Stimulated activated CD8-positive, alpha-beta memory T cell treated with anti-CD3 and anti-CD28 coated beads, Interleukin-15, amount 100 ng/mL, for 48 hours (primary cell): Measurements from ENCODE around the gene MUC4.
A peak's percentile ranks its signal among the peaks of the same experiment; 100 is the strongest.
"Not testable (repeated sequence)": the region's sequence is repeated elsewhere in the genome, so short reads cannot be mapped to it uniquely, and the experiment has no call there.

ENCODE experiments used
- DNase-seq, 2 donors: peaks; one replicate each; pipeline ENCODE4 v3.0.0-alpha.2; 2020; ENCODE audit warnings: low read depth in 2 of 2

MUC4 gene

DNA sequence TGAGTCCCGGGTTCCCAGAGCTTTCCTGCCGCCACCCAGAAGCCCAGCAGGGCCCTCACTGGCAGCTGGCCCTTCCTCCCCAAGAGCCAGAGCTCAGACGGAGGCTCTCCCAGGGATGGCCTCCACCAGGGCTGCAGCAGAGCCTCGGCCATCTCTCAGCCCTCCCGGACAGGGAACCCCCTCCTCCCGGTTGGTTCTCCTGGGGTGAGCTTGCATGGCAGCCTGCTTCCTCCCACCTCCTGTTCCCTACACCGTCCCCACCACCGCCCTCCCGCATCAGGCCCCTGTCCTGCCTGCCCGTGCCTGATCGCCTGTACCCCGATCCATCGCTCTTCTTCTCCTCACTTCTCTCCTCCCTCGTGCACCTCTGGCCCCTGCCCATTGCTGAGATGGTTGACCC is 24.1 kb upstream of the MUC4 start:
- no peak for DNase-seq

DNA sequence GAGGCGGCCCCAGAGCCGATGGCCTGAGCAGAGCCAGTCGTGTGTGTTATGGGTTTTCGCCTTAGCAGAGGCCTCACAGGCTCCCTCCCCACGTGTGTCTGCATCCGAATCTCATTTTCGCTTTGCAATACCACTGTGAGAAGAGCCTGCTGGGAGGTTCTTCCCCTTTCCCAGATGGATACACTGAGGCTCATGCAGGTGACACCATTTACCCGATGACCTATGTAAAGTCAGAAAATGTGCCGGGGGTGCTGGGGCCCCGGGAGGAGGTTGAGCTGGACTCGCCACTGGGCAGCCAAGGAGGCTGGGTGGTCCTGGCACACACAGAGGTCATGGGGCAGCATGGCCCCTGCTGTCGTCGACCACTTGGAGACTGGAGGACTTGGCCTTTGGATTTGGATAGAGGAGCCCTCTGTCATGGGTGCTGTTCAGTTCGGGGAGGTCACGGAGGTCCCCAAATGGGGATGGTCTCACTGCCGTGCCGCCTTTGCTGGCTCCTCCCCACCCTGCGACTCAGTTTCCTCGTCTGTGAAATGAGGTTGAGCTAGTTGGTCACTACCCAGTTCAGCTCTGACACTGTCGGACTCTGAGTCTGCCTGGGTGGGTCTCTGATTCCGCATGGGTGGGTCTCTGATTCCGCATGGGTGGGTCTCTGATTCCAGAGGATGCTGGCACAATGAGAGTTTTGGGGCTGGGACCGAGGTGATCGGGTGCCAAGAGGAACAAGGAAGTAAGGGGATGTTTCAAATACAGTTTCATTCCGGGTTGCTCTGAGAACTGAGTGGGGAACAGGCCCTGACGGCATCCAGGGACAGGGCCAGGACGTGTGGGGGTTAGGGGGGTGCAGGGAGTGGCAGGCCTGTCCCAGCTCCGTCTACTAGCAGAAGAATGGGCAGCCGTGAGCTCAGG is 23.2 kb upstream of the MUC4 start:
- no peak for DNase-seq

DNA sequence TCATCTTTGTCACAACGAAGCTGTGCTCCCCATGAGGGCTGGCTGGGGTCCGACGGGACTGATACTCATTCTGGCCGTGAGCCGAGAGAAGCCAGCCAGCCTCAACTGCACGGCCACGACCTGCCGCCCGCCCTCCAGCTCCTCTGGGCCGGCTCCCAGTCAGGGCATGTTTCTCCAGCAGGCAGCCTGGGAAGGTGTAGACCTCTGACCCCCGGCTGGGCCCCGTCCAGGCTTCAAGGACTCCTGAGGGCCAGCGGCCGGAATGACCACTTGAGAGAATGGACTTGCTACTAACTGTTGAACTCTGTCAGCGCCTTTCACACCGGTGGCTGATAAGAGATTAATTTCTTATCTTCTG is 18.1 kb upstream of the MUC4 start:
- no peak for DNase-seq

DNA sequence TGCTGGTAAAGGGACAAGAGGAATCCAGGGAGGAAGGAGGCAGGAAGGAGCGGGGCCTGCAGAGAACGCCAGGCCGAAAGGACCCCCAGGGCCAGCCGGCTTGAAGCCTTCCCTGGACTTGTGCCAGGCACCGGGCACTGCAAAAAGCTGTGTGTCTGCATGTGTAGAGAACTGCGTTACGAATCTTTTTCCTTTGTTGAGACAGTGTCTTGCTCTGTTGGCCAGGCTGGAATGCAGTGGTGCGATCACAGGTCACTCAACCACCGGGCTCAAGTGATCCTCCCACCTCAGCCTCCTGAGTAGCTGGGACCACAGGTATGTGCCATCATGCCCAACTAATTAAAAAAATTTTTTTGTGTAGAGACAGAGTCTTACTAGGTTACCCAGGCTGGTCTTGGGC is 17.0 kb upstream of the MUC4 start:
- no peak for DNase-seq

DNA sequence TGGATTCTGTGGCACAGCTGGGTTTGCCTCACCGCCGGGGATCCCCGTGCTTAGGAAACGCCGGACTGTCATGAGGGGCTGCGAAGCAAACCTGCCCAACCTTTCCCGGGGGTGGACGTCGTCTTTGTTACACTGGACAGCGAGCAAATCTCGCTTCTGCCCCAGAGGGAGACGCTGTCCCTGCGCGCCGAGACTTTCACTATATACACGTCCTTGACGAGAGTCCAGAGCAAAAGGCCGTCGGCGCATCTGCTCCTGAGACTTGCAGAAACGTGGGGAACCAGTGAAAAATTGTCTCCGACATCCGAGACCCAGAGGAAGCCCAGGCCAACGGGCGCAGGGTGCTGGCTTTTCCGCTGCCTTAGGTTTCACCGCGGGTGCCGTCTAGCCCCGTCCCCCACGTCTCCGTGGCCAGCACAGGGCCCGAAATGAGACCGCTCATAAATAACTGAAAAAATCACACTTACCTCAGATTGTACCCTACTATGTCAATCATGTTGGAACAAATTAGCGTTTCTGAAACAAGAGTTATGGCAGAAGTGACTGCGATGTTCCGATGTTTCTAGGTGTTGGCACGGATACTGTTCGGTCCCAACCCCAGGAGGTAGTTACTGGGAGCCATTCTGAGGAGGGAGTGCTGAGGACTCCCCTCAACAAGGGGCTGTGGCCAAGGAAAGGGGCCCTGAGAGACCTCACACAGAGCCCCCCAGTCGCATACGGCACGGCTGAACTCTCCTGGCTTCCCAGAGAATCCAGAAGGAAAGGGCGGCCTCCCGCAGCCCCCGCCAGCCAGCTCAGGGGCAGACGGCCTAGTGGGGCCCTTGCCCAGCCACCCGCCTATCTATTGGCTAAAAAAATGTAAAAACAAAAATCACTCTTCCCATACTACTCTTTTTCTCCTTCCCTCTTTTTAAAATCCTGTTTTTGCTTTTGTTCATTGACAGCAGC is 14.4 kb upstream of the MUC4 start:
- DNase-seq, result no peak

DNA sequence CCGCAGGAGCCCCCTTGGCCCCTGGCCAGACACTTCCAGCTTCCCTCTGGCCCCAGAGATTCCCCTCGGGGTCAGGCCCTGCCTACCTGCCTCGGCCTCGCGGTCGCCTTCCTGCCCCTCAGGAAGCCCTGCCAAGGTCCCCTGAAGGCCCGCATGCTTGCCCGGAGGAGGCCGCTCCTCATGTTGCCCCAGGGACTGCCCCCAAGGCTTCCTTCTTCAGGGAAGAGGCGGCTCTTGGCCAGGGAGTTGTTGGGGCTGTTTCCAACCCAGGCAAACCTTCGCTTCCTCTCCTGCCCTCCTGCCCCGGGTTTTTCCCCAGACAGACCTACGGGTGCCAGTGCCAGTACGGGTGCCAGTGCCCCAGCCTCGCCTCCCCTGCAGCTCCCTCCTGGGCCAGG is 13.5 kb upstream of the MUC4 start:
- DNase-seq, result no peak

DNA sequence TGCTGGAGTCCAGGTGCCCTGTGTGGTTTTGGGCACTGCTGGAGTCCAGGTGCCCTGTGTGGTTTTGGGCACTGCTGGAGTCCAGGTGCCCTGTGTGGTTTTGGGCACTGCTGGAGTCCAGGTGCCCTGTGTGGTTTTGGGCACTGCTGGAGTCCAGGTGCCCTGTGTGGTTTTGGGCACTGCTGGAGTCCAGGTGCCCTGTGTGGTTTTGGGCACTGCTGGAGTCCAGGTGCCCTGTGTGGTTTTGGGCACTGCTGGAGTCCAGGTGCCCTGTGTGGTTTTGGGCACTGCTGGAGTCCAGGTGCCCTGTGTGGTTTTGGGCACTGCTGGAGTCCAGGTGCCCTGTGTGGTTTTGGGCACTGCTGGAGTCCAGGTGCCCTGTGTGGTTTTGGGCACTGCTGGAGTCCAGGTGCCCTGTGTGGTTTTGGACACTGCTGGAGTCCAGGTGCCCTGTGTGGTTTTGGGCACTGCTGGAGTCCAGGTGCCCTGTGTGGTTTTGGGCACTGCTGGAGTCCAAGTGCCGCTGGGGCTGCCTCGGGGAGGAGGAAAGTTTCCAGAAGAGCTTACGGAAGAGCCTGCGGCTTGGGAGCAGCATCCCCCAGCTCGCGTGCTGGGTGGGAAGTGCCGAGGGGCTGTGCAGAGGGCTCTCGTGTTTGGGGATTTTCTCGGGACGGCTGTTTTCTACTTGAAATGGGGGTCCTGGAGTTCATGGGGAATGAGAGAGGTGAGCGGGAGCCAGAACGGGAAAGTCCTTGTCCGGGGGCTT is 12.9 kb upstream of the MUC4 start:
- not testable (repeated sequence) for DNase-seq

DNA sequence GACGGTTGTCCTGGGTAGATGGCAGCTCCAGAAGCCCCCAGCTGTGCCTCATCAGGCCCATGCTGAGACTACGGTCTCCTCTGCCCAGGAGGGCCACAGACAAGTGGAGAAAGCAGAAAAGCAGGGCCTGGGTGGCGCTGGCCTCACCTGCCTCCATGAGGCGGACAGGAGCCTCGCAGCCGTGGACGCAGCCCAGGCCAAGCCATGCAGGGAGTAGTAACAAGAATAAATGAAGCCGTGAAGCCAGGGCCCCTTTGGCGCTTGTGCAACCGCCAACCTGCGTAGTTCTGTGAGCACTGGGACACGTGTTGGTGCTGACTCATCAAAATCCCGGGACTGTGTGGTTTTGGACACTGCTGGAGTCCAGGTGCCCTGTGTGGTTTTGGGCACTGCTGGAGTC is 12.3 kb upstream of the MUC4 start:
- DNase-seq, result no peak

DNA sequence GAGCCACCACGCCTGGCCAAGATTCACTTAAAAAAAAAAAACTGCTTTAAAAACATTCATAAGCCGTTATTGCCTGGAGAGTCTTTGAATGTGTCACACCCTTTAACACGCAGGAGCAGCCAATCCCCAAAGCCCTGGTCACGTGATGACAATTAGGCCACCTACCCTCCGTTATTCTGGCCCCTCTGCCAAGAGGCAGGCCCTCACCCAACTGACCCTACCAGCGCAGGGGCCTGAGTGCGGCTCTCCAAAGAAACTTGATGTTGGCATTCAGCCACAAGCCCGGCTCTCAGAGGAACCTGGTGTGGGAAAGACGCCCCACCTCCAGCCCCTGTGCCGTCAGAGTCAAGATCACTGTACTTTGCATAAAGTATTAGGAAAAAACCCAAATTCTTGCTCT is 11.6 kb upstream of the MUC4 start:
- DNase-seq, result no peak

DNA sequence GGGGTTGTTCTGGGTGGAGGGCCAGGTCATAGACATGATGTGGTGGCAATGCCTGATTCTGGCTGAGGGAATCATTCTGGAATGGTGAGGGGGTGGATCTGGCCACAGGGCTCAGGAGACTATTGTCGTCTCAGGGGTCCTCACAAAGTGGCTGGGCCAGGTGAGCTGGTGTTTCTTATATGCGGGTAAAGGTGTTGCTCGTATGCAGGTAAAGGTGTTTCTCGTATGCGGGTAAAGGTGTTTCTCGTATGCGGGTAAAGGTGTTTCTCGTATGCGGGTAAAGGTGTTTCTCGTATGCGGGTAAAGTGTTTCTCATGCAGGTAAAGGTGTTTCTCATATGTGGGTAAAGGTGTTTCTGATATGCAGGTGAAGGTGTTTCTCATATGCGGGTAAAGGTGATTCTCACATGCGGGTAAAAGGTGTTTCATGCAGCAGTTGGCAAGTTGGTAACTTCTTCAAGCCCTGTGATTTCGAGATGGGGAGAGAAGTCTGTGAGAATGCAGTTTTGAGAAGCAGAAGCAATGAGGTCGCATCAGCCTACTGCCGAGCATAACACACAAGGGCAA is 10.5 kb upstream of the MUC4 start:
- DNase-seq, result no peak

DNA sequence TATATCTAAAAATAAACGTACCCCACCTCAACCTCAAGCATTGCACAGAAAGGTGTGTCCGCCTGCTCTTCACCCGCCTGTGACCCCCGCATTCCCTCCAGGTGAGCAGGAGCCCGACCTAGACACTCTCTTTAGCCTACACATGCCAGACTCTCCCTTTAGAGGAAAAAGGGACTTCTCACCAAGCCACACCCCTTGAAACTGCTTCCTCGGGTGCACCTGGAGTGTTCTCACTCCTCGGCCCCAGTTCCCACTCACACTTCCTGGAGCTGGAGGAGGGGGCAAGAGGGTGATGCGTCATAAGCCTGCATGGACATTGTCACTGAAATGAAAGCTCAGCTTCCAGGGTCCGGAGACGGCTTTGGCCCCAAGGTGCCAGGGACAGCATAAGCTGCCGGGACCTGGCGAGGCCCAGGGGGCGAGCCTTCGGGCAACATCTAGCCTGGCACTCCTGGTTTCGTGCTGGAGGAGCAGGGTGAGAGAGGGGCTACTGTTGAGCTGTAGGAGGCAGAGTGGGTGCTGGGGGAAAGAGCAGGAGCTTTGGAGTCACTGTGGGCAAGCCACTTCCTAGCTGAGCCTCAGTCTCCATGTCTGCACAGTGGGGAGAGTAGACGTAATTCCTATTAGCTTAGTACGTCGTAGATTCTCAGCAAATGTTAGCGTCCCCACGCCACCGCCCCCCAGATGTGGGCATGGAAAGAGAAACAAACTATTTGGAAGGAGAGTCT is 9.8 kb upstream of the MUC4 start:
- no peak for DNase-seq

DNA sequence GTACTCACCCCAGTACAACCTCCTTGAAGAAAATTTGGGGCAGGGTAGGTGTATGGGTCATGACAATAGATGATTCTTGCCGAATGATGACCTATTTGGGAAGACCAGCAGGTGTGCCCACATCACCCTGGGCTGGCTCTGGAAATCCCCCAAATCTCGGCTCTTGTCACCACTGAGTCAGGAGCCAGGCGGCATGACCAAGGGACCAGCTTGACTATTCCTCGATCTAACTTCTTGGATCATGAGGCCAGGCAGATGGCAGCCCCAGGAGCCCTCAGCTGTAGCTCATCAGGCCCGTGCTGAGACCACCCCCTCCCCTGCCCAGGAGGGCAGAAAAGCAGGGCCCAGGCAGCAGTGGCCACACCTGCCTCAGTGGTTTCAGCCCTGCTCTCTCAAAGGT is 9.2 kb upstream of the MUC4 start:
- DNase-seq, result no peak

DNA sequence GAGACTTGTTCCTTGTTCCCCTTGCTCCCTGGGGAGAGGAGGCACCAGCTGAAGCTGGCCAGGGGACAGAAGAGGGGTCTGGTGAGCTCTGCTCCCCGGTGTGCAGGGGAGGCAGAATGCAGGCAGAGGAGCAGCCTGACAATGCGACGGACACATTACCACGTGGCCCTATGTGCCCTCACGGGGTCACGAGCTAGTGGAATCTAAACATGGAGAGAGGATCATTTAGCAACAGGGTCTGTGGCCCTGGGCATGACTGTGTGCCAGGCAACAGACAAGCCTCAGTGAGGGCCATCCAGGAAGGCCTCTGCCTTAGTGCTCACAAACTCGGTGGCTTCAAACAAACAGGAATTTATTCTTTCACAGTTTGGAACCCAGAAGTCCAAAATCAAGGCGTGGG is 8.5 kb upstream of the MUC4 start:
- no peak for DNase-seq

DNA sequence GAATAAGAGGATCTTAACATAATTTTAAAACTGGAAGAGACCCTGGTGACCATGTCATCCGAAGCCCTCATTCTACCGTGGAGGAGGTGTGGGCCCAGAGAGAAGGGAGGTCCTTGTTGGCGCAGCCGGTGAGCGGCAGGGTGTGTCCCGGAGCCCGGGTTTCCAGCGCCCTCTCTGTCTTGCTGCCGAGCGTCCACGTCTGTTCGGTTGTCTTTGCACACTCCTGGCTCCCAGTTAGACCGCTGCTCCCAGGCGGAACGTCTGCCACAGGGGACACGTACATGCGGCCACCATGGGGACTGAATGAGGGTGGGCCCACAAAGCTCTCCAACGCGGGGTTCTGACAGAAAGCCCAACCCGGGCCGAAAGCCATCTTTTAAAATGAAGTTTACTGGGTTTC is 6.6 kb upstream of the MUC4 start:
- no peak for DNase-seq

DNA sequence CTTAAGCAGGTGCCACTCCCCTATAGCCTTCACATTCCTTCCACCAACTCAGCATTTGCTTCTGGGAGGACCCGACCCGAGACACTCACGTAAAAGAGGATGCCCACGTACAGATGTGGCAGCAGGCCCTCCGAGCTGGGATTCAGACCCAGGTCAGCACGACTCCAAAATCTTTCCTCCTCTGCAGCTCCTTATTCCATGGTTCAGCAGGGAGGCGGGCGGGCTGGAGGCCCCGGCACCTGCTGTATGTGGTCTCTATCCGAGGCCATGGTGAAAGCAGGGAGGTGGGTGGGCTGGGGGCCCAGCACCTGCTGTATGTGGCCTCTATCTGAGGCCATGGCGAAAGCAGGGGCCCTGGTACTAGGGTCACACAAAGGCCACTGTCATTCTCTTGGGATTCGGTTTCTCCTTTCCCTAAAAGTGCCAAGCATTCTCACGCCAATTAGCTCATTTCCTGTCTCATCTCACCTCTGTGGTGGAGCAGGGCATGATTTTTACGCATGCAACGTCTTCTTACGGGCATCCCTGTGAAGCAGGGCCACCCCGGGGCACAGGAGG is 5.9 kb upstream of the MUC4 start:
- DNase-seq, result no peak

DNA sequence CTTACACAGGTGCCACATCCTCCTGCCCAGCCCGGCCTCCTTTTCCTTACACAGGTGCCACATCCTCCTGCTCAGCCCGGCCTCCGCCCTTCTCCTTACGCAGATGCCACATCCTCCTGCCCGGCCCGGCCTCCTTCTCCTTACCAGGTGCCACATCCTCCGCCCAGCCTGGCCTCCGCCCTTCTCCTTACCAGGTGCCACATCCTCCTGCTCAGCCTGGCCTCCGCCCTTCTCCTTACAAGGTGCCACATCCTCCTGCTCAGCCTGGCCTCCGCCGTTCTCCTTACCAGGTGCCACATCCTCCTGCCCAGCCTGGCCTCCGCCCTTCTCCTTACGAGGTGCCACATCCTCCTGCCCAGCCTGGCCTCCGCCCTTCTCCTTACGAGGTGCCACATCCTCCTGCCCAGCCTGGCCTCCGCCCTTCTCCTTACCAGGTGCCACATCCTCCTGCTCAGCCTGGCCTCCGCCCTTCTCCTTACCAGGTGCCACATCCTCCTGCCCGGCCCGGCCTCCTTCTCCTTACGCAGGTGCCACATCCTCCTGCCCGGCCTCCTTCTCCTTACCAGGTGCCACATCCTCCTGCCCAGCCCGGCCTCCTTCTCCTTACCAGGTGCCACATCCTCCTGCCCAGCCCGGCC is 4.7 kb upstream of the MUC4 start:
- DNase-seq, result not testable (repeated sequence)

DNA sequence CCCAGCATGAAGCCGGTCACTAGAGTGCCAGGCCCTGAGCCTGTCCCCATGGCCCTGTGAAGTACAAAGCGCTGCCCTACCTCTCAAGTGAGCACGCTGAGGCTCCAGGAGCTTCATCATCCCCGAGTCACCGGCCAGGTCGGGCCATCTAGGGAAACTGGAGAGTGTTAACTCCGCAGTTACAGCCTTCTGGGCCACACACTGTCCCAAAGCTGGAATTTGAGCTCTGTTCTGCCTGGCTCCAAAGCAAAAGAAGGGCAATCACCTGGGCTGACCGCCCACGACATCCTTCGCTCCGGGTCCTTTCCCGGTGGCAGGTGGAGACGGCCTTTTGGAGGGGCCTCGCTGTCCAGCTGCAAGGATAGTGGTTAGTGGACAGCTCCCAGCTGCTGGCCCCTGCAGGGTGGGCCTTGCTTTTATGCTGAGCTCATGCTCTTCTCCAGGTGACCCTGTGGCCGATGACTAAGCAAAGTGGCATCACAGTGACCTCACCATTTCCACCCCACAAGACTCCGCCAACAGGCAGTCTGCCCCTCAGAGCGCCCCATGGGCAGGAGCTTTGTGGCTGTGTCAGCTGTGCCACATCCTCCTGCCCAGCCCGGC is 3.5 kb upstream of the MUC4 start:
- DNase-seq, result peak; percentile 7 to 14

DNA sequence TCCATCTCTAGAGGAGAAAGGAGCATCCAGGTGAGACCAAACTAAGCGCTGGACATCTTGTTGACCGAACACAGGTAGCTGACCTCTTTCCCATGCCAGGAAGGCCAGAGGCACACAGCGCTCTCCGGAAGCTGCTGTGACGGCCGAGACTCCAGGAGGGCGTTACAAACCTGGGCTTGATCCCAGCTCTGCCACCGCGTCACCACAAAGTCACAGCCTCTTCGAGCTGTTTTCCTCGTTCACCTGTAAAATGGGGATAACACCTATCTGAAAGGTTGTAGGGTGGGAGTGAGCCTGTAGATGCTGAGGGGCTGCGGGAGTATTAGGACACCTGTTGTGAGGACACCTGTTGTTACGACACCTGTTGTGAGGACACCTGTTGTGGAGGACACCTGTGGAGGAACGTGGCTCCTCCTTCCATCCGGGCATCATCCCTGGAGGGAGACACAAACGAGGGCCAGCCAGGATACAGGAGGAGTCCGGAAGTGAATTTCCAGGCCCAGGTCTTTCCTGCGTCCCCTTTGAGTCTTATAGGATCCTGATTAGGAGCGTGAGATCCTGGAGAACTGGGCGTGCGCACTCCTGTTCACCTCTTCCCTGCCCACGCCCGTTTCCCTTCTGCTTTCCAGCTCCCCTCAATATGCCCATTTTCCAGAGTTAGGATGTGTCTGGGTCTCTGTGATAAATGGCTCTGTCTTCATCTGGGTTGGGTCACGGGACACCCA is 2.3 kb upstream of the MUC4 start:
- DNase-seq, result no peak

DNA sequence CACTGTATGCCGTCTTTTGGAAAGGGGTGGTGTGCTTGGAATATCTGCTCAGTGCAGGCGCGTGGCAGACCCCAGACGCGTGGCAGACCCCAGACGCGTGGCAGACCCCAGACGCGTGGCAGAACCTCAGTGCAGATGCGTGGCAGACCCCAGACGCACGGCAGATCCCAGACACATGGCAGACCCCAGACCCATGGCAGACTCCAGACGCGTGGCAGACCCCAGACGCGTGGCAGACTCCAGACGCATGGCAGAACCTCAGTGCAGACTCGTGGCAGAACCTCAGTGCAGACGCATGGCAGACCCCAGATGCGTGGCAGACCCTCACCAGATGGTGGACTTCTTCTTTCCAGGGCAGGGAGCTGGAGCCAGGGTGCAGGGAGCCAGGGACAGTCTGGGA is 637 bp upstream of the MUC4 start:
- DNase-seq, result no peak
